Effector memory CD4-positive, alpha-beta T cell (primary cell): ENCODE measurements around the gene DOCK9.
A peak's percentile ranks its signal among the peaks of the same experiment; 100 is the strongest.

Source experiments
- DNase-seq, 3 donors: peaks; one replicate each; pipeline ENCODE4 v3.0.0-alpha.2; 2020
- H3K27ac ChIP-seq: 2 replicates; pipeline ENCODE4 v1.7.0; 2013; ENCODE audit warnings: mild to moderate bottlenecking, low read length, moderate library complexity; ENCODE audit not compliant: insufficient read depth, poor library complexity, severe bottlenecking
- H3K27me3 ChIP-seq: replicated peaks from 2 replicates; pipeline ENCODE4 v1.7.0; 2013; ENCODE audit warnings: mild to moderate bottlenecking, low read length; ENCODE audit not compliant: insufficient read depth, control insufficient read depth, poor library complexity, severe bottlenecking
- H3K36me3 ChIP-seq: 2 replicates; pipeline ENCODE4 v1.7.0; 2013; ENCODE audit warnings: mild to moderate bottlenecking, low read length, moderate library complexity; ENCODE audit not compliant: control insufficient read depth, insufficient read depth
- H3K4me1 ChIP-seq: 2 replicates; pipeline ENCODE4 v1.7.0; 2013; ENCODE audit warnings: low read length, mild to moderate bottlenecking; ENCODE audit not compliant: control insufficient read depth, insufficient read depth, poor library complexity, severe bottlenecking
- H3K4me3 ChIP-seq: 2 replicates; pipeline ENCODE4 v1.7.0; 2013; ENCODE audit warnings: low read length, low read depth, mild to moderate bottlenecking; ENCODE audit not compliant: insufficient read depth, poor library complexity, severe bottlenecking
- H3K9me3 ChIP-seq: 2 replicates; pipeline ENCODE4 v1.7.0; 2013; ENCODE audit warnings: mild to moderate bottlenecking, low read length, moderate library complexity; ENCODE audit not compliant: control insufficient read depth

The DOCK9 gene

DNA sequence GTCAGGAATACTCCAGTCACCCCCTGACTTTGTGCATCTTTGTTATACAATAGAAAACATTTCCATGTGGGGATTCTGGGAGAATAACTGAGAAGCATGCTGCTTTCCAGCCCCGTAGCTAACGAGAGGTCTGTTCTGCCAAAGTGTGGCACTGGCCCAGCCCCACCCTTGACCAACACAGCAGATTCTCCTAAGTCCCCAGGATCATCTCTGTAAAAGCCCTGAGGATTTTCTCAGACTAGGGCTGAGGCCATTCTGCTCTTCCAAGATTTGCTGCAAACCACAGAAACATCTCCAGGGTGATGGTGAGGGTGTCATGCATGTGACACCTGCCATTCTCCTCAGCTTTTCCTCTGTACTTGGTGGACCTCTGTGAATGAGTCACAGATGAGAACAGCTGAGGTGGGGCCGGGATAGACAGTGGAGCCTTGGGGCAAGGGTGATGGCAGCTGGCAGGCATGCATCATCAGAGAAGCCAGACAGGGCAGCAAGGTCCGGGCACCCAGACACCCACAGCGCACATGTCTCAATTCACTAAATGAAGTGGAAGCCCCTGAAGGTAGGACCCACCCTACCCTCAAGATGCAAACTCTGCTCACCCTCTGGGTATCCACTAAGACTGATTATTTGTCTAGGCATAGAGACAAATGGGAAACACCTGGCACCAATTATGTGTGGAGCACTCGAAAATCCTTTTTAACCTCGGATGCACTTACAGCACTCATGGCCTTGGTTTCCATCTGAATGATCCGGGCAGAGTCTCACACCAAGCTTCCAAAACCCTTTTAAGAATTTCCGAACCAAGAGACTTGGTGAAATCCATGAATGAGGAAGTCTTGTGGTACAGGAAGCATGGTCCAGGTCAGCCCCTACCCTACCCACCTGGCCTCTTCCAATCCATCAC lies 20.1 kb upstream of the DOCK9 start:
- Histone ChIP-seq H3K36me3 (no peaks in the 10 kb centered on the region), H3K9me3 (no peaks in the 10 kb centered on the region), H3K27ac (peak overlapping the region; percentile 6), H3K27me3 (no peaks in the 10 kb centered on the region), H3K4me1 (peaks cover 40% of the 10 kb centered on the region), H3K4me3 (no peak overlapping the region)
- DNase-seq, result no peak

DNA sequence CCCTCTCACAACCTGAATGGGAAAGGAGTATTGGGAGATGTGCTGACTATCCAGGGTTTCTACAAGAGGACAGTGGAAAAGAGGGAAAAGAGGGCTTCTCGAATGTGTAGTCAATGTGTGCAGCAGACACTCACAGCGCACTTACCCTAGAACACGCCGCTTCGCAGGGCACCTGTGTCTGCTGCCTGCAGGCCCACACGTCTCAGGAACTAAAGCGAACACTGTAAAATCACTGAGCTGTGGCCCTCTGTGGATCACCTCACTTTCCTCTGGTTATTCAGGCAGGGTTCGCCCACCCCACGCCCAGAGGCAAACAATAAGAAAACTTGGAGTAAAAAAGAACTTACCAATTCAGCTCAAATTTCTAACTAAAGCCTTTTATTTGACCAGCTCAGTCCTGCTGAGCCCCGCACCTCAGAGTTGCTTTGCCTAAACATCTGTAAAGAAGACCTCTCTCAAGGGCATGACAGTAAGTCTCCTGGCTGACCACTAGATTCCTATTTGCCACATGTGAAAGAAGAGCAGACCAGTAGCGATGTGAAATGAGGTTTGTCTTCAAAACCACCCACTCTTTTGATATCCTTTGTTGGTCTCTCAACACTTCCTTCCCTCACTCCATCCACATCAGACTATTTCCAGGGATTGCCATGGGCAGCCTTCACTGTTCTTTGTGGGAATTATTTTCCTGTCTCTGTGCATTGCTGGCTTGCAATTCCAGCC lies 19.3 kb upstream of the DOCK9 start:
- no peak for DNase-seq
- no peaks in the 10 kb centered on the region for H3K27me3 ChIP-seq
- H3K27ac ChIP-seq, result no peak overlapping the region
- no peaks in the 10 kb centered on the region for H3K9me3 ChIP-seq
- H3K4me3 ChIP-seq, result no peak overlapping the region
- H3K36me3 ChIP-seq, result no peaks in the 10 kb centered on the region
- peaks cover 40% of the 10 kb centered on the region for H3K4me1 ChIP-seq

DNA sequence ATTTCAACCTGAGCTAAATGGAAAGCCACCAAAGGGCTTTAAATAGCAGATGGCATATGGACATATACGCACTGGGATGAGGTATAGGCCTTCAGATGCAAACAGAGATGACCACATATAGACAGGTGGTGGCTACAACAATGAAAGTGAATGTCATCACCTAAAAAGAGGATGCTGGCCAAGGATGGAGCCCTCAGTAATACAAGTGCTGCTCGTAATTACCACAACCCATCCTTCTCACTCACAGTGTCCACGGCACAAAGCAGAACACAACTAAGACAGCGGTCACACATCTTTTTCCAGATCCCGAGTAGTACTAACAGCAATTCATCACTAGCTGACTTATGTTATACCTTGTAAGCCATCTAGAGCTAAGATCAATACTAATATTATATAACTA lies 18.2 kb upstream of the DOCK9 start:
- H3K4me3 ChIP-seq, result no peak overlapping the region
- H3K4me1 ChIP-seq, result peaks cover 40% of the 10 kb centered on the region
- H3K27me3 ChIP-seq, result no peaks in the 10 kb centered on the region
- DNase-seq, result no peak
- no peaks in the 10 kb centered on the region for H3K36me3 ChIP-seq
- H3K9me3 ChIP-seq, result no peaks in the 10 kb centered on the region
- H3K27ac ChIP-seq, result peak overlapping the region; percentile 21

DNA sequence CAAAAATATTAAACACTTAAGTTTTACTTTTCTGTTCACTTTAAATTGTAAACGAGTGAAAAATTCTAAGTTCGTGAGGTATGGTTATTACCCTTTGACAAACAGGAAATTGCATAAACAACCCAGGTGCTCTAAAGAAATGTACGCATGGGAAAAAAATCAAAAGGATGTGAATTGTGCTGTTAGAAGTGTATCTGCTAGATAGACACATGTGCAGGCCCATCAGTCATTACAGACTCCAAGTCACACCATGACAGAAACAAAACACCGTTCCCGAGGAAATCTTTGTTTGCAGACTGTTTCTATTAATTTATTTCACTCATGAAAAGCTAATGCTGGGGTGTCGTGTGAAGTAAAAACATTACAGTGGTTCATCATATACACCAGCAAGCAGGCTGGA lies 17.0 kb upstream of the DOCK9 start:
- peak overlapping the region; percentile 51 for H3K27ac ChIP-seq
- peaks cover 32% of the 10 kb centered on the region for H3K4me1 ChIP-seq
- H3K27me3 ChIP-seq, result no peaks in the 10 kb centered on the region
- H3K9me3 ChIP-seq, result no peaks in the 10 kb centered on the region
- H3K4me3 ChIP-seq, result no peak overlapping the region
- H3K36me3 ChIP-seq, result no peaks in the 10 kb centered on the region
- no peak for DNase-seq

DNA sequence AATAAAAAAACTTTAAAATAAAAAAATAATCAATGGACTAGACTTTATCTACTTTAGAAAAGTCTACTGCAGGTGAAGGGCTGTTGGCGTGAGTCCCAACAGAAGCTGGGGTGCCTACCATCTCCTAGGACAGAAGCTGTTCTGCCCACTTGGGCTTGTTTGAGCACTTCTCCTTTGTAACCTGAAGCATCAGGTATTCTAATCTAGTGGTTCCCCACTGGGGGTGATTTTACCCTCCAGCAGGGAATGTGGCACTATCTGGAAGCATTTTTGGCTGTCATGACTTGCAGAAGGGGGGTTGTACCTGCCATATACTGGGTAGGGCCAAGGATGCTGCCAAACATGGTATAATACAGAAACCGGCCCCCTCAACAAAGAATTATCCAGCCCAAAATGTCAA lies 16.2 kb upstream of the DOCK9 start:
- no peak for DNase-seq
- no peaks in the 10 kb centered on the region for H3K36me3 ChIP-seq
- no peaks in the 10 kb centered on the region for H3K9me3 ChIP-seq
- H3K4me1 ChIP-seq, result peaks cover 24% of the 10 kb centered on the region
- no peak overlapping the region for H3K27ac ChIP-seq
- H3K27me3 ChIP-seq, result no peaks in the 10 kb centered on the region
- H3K4me3 ChIP-seq, result no peak overlapping the region

DNA sequence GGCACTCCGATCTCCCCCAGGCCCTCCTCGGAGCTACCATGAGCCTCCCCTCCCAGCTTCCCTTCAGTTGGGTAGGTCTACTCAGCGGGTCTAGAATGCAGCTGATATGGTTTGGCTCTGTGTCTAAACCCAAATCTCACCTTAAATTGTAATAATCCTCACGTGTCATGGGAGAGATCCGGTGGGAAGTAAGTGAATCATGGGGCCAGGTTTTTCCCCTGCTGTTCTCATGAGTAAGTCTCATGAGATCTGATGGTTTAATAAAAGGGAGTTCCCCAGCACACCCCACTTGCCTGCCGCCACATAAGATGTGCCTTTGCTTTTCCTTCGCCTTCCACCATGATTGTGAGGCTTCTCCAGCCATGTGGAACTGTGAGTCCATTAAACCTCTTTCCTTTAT lies 14.5 kb upstream of the DOCK9 start:
- Histone ChIP-seq H3K4me3 (no peak overlapping the region), H3K27ac (no peak overlapping the region), H3K27me3 (no peaks in the 10 kb centered on the region), H3K36me3 (no peaks in the 10 kb centered on the region), H3K4me1 (peaks cover 9% of the 10 kb centered on the region), H3K9me3 (no peaks in the 10 kb centered on the region)
- DNase-seq, result no peak

DNA sequence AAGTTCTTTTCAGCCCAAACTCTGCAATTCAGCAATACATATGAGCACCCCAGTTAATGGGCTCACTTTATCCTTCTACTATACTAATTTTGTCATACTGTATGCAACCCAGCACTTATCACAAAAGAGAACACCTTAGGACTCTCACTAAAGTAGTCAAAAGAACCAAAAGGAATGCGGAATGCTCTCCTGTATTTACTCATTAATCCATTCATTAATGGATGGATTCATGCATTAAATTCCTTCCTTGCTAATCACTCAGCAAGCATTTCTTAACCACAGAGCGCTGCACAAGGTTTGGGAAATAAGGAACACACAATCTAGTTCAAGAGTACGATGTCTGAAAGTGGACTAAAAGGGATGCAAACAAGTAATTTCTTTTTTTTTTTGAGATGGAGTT lies 12.8 kb upstream of the DOCK9 start:
- H3K4me1 ChIP-seq, result peaks cover 5% of the 10 kb centered on the region
- H3K9me3 ChIP-seq, result no peaks in the 10 kb centered on the region
- no peak for DNase-seq
- H3K27ac ChIP-seq, result no peak overlapping the region
- H3K36me3 ChIP-seq, result no peaks in the 10 kb centered on the region
- H3K4me3 ChIP-seq, result no peak overlapping the region
- no peaks in the 10 kb centered on the region for H3K27me3 ChIP-seq

DNA sequence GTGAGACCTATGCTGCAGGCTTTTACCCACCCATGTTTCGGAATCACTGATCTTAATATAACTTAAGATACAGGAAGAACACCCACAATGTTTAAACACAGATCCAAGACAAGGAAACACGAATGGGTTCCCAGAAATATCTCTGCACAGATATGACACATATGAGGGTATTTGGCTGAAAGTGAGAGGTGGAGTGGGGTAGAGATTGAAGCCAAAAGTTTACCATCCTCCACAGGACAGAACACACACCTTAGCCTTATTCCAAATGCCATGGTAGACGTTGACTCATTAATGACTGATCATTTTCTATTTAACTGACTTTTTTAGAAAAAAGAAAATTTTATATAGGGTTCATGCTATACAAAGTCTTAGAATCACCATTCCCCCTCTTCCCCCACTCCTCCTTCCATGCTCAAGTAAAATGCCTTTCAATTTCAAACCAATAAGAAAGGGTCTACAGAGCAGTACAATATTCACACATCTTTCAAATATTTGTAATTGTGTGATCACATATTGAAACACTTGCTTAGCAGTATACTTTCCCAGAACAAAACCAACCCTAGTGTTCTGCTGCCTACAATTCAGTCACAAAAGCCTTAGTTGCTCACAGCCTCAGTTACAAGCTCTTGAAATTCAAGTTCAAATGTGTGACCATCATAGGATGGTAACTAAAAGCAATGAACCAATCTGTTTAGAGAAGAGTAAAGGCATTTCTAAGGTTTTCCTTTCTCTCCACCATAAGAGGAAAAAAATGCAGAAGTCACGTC lies 11.8 kb upstream of the DOCK9 start:
- H3K9me3 ChIP-seq, result no peaks in the 10 kb centered on the region
- no peaks in the 10 kb centered on the region for H3K27me3 ChIP-seq
- no peaks in the 10 kb centered on the region for H3K4me1 ChIP-seq
- no peaks in the 10 kb centered on the region for H3K36me3 ChIP-seq
- H3K4me3 ChIP-seq, result no peak overlapping the region
- H3K27ac ChIP-seq, result no peak overlapping the region
- no peak for DNase-seq

DNA sequence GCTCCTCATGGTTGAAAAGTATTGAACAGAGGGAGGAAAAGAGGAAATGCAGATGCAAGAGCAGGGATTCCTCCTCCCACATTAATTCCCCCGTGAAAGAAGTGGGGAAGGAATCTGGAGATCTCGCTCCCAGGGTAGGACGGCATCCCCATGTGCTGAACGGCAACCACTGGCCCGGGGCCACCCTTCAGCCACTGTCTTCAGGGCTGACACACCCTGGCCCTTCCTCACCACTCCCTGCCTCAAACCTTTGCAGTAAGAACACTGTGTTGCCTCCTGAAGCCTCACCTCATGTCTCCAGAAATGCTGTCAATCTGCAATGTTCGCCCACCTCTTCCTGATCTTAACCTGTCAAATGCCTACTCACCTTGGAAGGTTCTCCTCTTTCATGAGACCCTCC lies 10.9 kb upstream of the DOCK9 start:
- no peaks in the 10 kb centered on the region for H3K36me3 ChIP-seq
- H3K4me1 ChIP-seq, result no peaks in the 10 kb centered on the region
- H3K27me3 ChIP-seq, result no peaks in the 10 kb centered on the region
- no peak for DNase-seq
- no peak overlapping the region for H3K4me3 ChIP-seq
- no peak overlapping the region for H3K27ac ChIP-seq
- no peaks in the 10 kb centered on the region for H3K9me3 ChIP-seq

DNA sequence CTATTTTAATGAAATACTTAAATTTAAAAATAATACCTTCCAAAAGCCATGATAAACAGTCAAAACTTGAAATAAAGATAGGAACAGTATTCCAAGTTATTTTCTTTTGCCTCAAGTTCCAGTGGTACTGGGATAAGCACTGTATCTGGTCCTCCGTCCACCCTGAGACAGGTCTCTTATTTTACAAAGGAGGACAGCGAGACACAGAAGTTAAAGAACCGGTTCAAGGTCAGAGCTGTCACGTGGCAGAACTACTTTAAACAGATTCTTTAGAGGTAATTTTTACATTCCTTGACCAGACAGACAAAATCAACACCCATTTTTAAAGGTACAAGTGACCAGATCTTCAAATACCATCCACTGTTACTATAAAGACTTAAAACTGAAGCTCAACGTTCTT lies 10.4 kb upstream of the DOCK9 start:
- Histone ChIP-seq H3K9me3 (no peaks in the 10 kb centered on the region), H3K4me3 (no peak overlapping the region), H3K4me1 (no peaks in the 10 kb centered on the region), H3K27ac (no peak overlapping the region), H3K27me3 (no peaks in the 10 kb centered on the region), H3K36me3 (no peaks in the 10 kb centered on the region)
- DNase-seq, result no peak
